Calu3 (cell line): ENCODE measurements around the gene ZBTB16. TPM values are rescaled to one million over a fixed set of nuclear protein-coding genes. Genes with fewer than 3 reads are reported as not detected.

Source experiments
- BruUV-seq: library from RNA; stranded (reverse); fragments of 400-500 nt; replicated peaks from 2 replicates; lab custom pipeline; 2021; lab: Mats Ljungman, UMichigan
- CTCF ChIA-PET: fragments of 300-600 bp; sonication (Branson Sonifier 250); formaldehyde crosslinking; loops from one replicate; lab custom pipeline; 2022; ENCODE audit warnings: antibody characterized with exemption; lab: Charles Lee
- DNase-seq: peaks from one replicate; pipeline ENCODE4 v3.0.0; 2022
- H3K27ac Mint-ChIP-seq: one replicate; pipeline ENCODE4 v1.8.0; 2022; ENCODE audit warnings: mixed read lengths; ENCODE audit not compliant: unreplicated experiment
- H3K27me3 Mint-ChIP-seq: one replicate; pipeline ENCODE4 v1.8.0; 2022; ENCODE audit warnings: mixed read lengths; ENCODE audit not compliant: unreplicated experiment
- H3K36me3 Mint-ChIP-seq: one replicate; pipeline ENCODE4 v1.8.0; 2022; ENCODE audit warnings: mild to moderate bottlenecking, moderate library complexity, mixed read lengths; ENCODE audit not compliant: insufficient read depth, unreplicated experiment
- H3K4me1 Mint-ChIP-seq: one replicate; pipeline ENCODE4 v1.8.0; 2022; ENCODE audit warnings: mild to moderate bottlenecking, low read depth, mixed read lengths; ENCODE audit not compliant: unreplicated experiment
- H3K4me3 Mint-ChIP-seq: one replicate; pipeline ENCODE4 v1.8.0; 2022; ENCODE audit warnings: mild to moderate bottlenecking, low read depth, moderate library complexity, mixed read lengths; ENCODE audit not compliant: unreplicated experiment
- H3K9me3 Mint-ChIP-seq: one replicate; pipeline ENCODE4 v1.8.0; 2022; ENCODE audit warnings: low read depth, mixed read lengths; ENCODE audit not compliant: unreplicated experiment
- intact Hi-C: fragments of 100-400 bp; cut with micrococcal nuclease; formaldehyde crosslinking; loops from one replicate; pipeline ENCODE4 v1.10.0; 2022; ENCODE audit not compliant: unreplicated experiment
- total RNA-seq: library from RNA; stranded (reverse); gene quantifications from 2 replicates; pipeline ENCODE4 v1.2.3, GENCODE V29; 2022
- TF ChIP-seq, protein P1 (sequence below): fragments of 200-600 bp; IDR thresholded peaks from one replicate; pipeline ENCODE4 v1.8.0; 2022; ENCODE audit warnings: antibody characterized with exemption; ENCODE audit not compliant: unreplicated experiment

ZBTB16 gene
- total RNA-seq, 1 experiment from 2014 or later: not detected

DNA sequence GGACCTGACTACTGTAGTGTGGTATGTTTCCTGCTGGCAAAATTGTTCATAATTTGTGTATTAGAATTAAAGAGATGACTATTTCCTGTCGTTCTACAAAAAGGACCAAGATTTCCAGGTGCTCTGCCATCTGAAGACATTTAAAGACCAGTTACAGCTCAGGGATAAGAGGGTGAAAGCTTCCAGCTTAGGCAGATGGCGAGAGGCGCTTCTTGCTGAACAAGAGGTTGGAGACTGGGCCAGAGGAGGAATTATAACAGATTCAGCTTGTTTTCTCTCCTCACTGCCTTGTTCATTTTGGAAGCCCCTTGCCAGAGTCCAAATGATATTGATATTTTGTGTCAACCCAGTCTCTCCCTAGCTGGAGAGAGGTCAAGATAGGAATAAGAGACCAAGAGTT is 213.6 kb downstream of the ZBTB16 start:
- Mint-ChIP-seq H3K36me3 (no peaks in the 10 kb centered on the region), H3K9me3 (no peaks in the 10 kb centered on the region), H3K4me3 (no peak overlapping the region), H3K4me1 (peaks cover 12% of the 10 kb centered on the region), H3K27me3 (peaks cover 59% of the 10 kb centered on the region), H3K27ac (no peak overlapping the region)
- BruUV-seq: no TSS peak
- CTCF ChIA-PET: no interaction called here
- intact Hi-C loops: no loop called here
- TF ChIP-seq, protein P1, sequence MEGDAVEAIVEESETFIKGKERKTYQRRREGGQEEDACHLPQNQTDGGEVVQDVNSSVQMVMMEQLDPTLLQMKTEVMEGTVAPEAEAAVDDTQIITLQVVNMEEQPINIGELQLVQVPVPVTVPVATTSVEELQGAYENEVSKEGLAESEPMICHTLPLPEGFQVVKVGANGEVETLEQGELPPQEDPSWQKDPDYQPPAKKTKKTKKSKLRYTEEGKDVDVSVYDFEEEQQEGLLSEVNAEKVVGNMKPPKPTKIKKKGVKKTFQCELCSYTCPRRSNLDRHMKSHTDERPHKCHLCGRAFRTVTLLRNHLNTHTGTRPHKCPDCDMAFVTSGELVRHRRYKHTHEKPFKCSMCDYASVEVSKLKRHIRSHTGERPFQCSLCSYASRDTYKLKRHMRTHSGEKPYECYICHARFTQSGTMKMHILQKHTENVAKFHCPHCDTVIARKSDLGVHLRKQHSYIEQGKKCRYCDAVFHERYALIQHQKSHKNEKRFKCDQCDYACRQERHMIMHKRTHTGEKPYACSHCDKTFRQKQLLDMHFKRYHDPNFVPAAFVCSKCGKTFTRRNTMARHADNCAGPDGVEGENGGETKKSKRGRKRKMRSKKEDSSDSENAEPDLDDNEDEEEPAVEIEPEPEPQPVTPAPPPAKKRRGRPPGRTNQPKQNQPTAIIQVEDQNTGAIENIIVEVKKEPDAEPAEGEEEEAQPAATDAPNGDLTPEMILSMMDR: no peak
- no peak for DNase-seq

DNA sequence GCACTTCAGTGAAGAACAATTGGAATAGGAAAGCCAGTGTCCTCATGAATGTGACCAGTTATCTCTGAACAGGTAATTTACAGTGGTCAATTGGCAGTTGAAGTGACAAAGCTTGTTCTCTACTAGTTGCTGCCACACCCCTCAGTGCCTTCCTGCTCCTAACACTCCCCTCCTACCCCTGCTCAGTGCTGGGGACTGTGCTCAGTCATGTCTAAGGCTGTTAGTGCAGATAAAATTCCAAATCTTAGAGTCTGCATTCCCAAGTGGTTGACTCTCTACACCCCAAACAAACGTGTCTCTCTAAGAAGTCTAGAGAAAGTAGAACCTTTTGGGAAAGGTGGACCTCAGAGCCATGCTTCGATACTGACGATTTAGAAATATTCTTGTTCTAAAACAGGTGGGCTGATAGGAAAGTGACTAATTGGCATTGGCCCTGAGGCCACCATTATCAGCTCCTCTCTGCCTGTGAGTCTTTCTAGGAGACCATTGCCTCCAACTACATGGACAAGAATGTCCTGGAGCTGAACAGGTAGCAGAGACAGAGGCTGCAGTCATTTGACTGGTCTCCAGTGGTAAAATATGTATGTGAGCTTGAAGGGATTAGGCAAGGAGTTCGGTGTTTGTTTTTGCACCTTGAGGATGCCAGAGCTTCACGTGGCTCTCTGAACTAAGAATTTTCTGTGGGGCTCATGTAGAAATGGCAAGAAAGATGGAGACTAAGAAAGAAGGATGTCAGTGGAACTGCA is 214.6 kb downstream of the ZBTB16 start:
- no peak overlapping the region for H3K4me3 Mint-ChIP-seq
- CTCF ChIA-PET: no interaction called here
- no peak overlapping the region for H3K27ac Mint-ChIP-seq
- BruUV-seq: no TSS peak
- H3K9me3 Mint-ChIP-seq: no peaks in the 10 kb centered on the region
- DNase-seq: no peak
- peaks cover 18% of the 10 kb centered on the region for H3K4me1 Mint-ChIP-seq
- TF ChIP-seq, protein P1: no peak
- H3K27me3 Mint-ChIP-seq: peaks cover 59% of the 10 kb centered on the region
- no peaks in the 10 kb centered on the region for H3K36me3 Mint-ChIP-seq
- intact Hi-C loops: no loop called here

DNA sequence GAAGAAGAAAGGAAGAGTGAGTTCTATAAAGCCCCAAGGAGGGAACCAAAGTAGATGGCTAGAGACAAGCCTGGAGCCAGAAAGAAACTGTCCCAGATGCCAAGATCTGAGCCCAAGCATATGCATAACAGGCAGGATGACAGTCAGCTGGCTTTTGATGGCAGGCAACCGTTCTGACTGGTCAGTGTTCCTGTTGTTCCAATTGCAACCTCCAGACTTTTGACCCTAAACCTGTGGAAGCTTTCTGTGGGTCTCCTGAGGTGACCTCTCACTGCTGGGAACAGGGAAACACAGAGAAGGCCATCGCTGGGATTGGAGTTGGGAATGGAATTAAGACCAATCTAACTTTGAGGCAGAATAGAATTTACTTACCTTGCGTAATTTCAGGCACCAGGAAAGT is 215.1 kb downstream of the ZBTB16 start:
- CTCF ChIA-PET: no interaction called here
- Mint-ChIP-seq H3K27ac (no peak overlapping the region), H3K27me3 (peaks cover 59% of the 10 kb centered on the region), H3K9me3 (no peaks in the 10 kb centered on the region), H3K36me3 (no peaks in the 10 kb centered on the region), H3K4me3 (no peak overlapping the region), H3K4me1 (peaks cover 24% of the 10 kb centered on the region)
- BruUV-seq: no TSS peak
- intact Hi-C loops: no loop called here
- TF ChIP-seq, protein P1: no peak
- no peak for DNase-seq

DNA sequence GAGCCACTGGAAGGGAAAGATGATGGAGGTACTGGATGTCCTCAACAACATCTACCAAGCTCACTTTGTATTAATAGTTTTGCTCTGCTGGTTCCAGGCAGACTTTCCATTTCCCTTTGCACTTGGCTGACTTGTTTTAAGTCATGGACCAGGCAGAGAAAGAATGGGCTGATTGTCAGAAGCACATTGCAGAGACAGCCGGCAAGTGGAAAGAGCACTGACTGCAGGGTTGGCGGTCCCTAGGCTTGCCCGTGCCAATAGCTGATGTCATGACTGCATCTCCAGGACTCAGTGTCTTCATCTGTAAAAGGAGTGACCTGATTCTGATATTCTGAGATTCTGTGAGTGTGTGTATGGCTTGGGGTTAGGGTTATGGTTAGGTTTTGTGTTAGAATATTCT is 215.8 kb downstream of the ZBTB16 start:
- H3K27me3 Mint-ChIP-seq: peaks cover 59% of the 10 kb centered on the region
- TF ChIP-seq, protein P1: no peak

More for the DNA sequence above, 215.8 kb downstream of the ZBTB16 start:
- no peak overlapping the region for H3K27ac Mint-ChIP-seq
- CTCF ChIA-PET: no interaction called here
- no peaks in the 10 kb centered on the region for H3K9me3 Mint-ChIP-seq
- no TSS peak for BruUV-seq
- H3K36me3 Mint-ChIP-seq: no peaks in the 10 kb centered on the region
- no peak overlapping the region for H3K4me3 Mint-ChIP-seq
- intact Hi-C loops: no loop called here
- H3K4me1 Mint-ChIP-seq: peaks cover 30% of the 10 kb centered on the region
- DNase-seq: no peak
